ENCODE results near the gene KLC1. TPM values are rescaled to one million over a fixed set of nuclear protein-coding genes. Genes with fewer than 3 reads are reported as not detected.

Gene KLC1
- total RNA-seq, 1 donor from 2014 or later: 211 TPM

DNA sequence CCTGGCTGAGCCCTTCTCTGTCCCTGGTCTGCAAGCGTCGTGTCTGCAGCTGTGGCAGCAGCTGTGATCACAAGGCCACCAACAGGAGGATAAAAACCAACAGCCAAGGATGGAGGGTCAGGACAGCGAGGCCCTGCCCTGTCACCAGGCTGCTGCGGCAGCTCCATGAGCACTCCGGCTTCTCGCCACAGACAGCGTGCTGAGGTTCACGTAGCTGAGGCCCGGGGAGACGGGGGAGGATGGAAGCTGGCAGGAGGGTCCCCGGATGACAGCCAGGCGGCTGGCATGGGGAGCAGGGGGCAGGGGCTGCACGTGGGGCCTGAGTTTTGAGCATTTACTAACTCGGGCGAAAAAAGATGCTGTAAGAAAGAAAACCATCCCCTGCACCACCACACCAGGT is 80.8 kb downstream of the KLC1 start:
- TF ChIP-seq, protein P1, sequence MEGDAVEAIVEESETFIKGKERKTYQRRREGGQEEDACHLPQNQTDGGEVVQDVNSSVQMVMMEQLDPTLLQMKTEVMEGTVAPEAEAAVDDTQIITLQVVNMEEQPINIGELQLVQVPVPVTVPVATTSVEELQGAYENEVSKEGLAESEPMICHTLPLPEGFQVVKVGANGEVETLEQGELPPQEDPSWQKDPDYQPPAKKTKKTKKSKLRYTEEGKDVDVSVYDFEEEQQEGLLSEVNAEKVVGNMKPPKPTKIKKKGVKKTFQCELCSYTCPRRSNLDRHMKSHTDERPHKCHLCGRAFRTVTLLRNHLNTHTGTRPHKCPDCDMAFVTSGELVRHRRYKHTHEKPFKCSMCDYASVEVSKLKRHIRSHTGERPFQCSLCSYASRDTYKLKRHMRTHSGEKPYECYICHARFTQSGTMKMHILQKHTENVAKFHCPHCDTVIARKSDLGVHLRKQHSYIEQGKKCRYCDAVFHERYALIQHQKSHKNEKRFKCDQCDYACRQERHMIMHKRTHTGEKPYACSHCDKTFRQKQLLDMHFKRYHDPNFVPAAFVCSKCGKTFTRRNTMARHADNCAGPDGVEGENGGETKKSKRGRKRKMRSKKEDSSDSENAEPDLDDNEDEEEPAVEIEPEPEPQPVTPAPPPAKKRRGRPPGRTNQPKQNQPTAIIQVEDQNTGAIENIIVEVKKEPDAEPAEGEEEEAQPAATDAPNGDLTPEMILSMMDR (IDR thresholded peaks at IDR 0.05): no peak
- peaks cover 5% of the 10 kb centered on the region for H3K36me3 Mint-ChIP-seq (ENCODE audit: unreplicated experiment)
- H3K4me3 Mint-ChIP-seq (ENCODE audit: unreplicated experiment): no peak overlapping the region
- no peak overlapping the region for H3K27ac Mint-ChIP-seq (ENCODE audit: unreplicated experiment)
- no peaks in the 10 kb centered on the region for H3K9me3 Mint-ChIP-seq (ENCODE audit: unreplicated experiment)
- H3K4me1 Mint-ChIP-seq (ENCODE audit: unreplicated experiment): peaks cover 21% of the 10 kb centered on the region
- no peaks in the 10 kb centered on the region for H3K27me3 Mint-ChIP-seq (ENCODE audit: unreplicated experiment)
- no peak for DNase-seq (ENCODE audit: extremely low spot score, unreplicated experiment)

DNA sequence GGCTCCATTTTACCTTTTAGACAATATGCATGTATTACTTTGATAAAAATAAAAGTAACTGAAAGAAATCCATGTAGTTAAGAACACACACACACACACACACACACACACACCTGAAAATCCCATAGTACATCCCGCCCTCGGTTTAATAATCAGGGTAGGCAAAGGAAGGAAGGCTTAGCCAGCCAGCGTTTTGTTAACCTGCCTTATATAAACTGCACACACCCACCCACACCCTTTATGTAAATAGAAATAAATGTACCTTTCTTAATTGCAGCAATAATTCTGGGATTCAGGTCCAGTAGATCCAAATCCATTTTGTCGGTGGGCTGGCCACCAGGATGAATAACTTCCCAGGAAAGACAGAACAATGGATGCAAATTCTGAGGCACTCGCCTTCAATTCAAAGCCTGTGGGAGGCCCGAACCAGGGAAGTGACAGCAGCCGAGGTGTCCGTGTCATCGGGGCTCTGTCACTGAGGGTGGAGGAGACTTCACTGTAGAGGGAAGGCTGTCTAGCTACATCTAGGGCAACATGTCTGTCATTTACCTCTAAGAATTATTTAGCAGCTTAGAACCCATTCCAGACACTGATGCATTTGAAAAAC is 81.9 kb downstream of the KLC1 start:
- H3K36me3 Mint-ChIP-seq (ENCODE audit: unreplicated experiment): no peaks in the 10 kb centered on the region
- H3K27me3 Mint-ChIP-seq (ENCODE audit: unreplicated experiment): no peaks in the 10 kb centered on the region
- H3K27ac Mint-ChIP-seq (ENCODE audit: unreplicated experiment): no peak overlapping the region
- no peak overlapping the region for H3K4me3 Mint-ChIP-seq (ENCODE audit: unreplicated experiment)
- TF ChIP-seq, protein P1 (IDR thresholded peaks at IDR 0.05): no peak
- DNase-seq (ENCODE audit: extremely low spot score, unreplicated experiment): no peak
- peaks cover 23% of the 10 kb centered on the region for H3K4me1 Mint-ChIP-seq (ENCODE audit: unreplicated experiment)
- no peaks in the 10 kb centered on the region for H3K9me3 Mint-ChIP-seq (ENCODE audit: unreplicated experiment)

DNA sequence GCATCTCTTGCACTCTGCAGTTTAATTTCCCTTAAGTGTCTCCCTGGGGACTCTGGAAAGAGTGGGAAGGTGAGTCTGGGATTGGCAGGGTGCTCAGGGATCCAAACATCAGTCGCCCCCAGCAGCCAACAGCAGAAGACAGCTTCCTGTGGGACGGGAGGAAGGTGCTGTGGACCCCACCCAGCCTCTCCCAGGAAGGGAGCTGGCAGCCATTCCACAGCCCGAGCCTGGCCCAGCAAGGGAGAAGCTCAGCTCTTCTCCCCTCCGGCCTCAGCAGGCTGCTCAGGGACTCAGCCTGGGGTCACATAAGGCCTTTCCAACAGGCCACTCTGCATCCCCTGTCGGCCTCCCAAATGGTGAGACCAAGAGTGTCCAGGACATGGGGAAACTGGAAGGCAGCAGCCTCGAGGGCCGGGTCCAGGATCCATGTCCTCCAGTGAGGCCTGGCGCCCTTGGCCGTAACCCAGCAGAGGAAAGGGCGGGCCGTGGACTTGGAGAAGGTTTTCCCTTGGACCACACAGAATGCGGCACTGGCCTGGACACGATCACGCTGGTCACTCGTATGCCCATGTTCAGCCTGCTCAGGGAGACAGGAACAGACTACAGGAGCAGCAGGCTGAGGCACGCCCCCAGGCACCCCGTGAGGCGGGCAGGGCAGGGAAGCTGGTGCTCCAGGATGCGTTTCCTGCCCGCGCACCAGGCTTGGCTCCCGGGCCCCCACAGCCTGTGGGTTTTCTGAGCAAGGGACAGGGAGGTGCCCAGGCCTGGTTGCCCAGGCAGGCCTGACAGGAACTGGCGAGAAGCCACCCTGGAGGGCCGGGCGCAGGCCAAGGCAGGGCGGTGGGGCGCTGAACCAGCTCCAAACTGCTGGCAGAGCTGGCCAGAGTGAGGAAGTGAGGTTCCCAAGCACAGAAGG is 82.8 kb downstream of the KLC1 start:
- TF ChIP-seq, protein P1 (IDR thresholded peaks at IDR 0.05): no peak
- H3K4me1 Mint-ChIP-seq (ENCODE audit: unreplicated experiment): peaks cover 26% of the 10 kb centered on the region
- no peak for DNase-seq (ENCODE audit: extremely low spot score, unreplicated experiment)
- H3K27me3 Mint-ChIP-seq (ENCODE audit: unreplicated experiment): no peaks in the 10 kb centered on the region
- H3K36me3 Mint-ChIP-seq (ENCODE audit: unreplicated experiment): no peaks in the 10 kb centered on the region
- H3K27ac Mint-ChIP-seq (ENCODE audit: unreplicated experiment): no peak overlapping the region
- H3K4me3 Mint-ChIP-seq (ENCODE audit: unreplicated experiment): no peak overlapping the region
- H3K9me3 Mint-ChIP-seq (ENCODE audit: unreplicated experiment): no peaks in the 10 kb centered on the region

DNA sequence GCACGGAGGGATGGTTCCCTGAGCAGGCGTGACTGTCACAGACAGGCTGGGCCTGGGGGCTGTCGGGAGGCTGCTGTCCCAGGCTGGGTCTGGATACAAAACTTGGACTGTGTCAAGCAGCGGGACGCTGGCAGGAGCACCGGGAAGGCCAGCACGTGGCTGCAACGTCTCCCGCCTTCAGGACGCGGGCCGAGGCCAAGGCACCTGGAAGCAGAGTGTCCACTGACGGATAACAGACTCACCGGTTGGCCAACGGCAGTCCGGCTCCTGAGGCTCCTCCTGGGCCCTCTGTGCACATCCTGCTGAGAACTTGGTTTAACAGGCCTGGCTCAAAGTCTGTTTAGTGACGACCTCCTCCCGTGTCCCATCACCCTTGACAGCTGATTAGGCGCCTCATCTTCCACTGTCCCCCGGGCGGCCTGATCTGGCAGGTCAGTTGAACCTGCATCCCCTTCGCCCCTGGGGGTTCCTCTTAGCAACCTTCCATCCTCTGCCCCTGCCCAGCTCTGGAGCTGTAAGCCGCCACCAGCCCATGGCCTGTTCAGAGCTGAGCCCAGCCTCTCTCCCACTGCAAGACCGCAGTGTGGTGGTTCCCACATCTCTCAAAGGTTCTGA is 83.7 kb downstream of the KLC1 start:
- Mint-ChIP-seq H3K4me1 (ENCODE audit: unreplicated experiment) (peaks cover 36% of the 10 kb centered on the region), H3K27me3 (ENCODE audit: unreplicated experiment) (no peaks in the 10 kb centered on the region), H3K4me3 (ENCODE audit: unreplicated experiment) (no peak overlapping the region), H3K27ac (ENCODE audit: unreplicated experiment) (no peak overlapping the region), H3K9me3 (ENCODE audit: unreplicated experiment) (no peaks in the 10 kb centered on the region), H3K36me3 (ENCODE audit: unreplicated experiment) (no peaks in the 10 kb centered on the region)
- TF ChIP-seq, protein P1 (IDR thresholded peaks at IDR 0.05): no peak
- no peak for DNase-seq (ENCODE audit: extremely low spot score, unreplicated experiment)
